H1 (cell line): ENCODE measurements around the gene MRAP. TPM values are rescaled to one million over a fixed set of nuclear protein-coding genes. Genes with fewer than 3 reads are reported as not detected.

Experiments
- CTCF ChIA-PET: fragments of 300-600 bp; sonication (Branson Sonifier 250); formaldehyde crosslinking; loops from one replicate; lab custom pipeline; 2021; ENCODE audit not compliant: partially characterized antibody; lab: Charles Lee
- POLR2A ChIA-PET: fragments of 300-600 bp; sonication (Branson Sonifier 250); formaldehyde crosslinking; loops from one replicate; lab custom pipeline; 2021; ENCODE audit warnings: inconsistent platforms; ENCODE audit not compliant: partially characterized antibody; lab: Charles Lee
- DNase-seq, 2 experiments: peaks; one replicate each; pipeline versions ENCODE4 v3.0.0 to v3.0.0-alpha.2; 2010 to 2022; ENCODE audit warnings: low spot score in 2 of 2, low read depth in 1 of 2, mixed read lengths in 1 of 2
- FAIRE-seq: peaks from 2 replicates; lab custom pipeline; 2011; peaks lifted over from hg19 to GRCh38; lab: Jason Lieb, UNC
- H2AFZ ChIP-seq: 2 replicates; pipeline ENCODE4 v1.8.1; 2012; ENCODE audit warnings: low read length, inconsistent platforms
- H2AK5ac ChIP-seq: 2 replicates; pipeline ENCODE4 v1.6.1; 2013; ENCODE audit warnings: low read depth, low read length
- H2BK120ac ChIP-seq: replicated peaks from 2 replicates; pipeline ENCODE3; 2013; ENCODE audit warnings: low read depth, low read length, inconsistent platforms
- H2BK12ac ChIP-seq: 2 replicates; pipeline ENCODE4 v1.6.1; 2013; ENCODE audit warnings: low read depth, low read length
- H2BK15ac ChIP-seq: 2 replicates; pipeline ENCODE4 v1.6.1; 2013; ENCODE audit warnings: low read length
- H2BK20ac ChIP-seq: 2 replicates; pipeline ENCODE4 v1.6.1; 2013; ENCODE audit warnings: low read length
- H2BK5ac ChIP-seq: 2 replicates; pipeline ENCODE4 v1.6.1; 2013; ENCODE audit warnings: low read depth, low read length
- H3K14ac ChIP-seq: 2 replicates; pipeline ENCODE4 v1.6.1; 2013; ENCODE audit warnings: inconsistent platforms; ENCODE audit not compliant: insufficient read length
- H3K18ac ChIP-seq: 2 replicates; pipeline ENCODE4 v1.6.1; 2013; ENCODE audit warnings: low read length; ENCODE audit errors: extremely low read depth
- H3K23ac ChIP-seq: 2 replicates; pipeline ENCODE4 v1.6.1; 2013; ENCODE audit warnings: inconsistent platforms; ENCODE audit not compliant: insufficient read length
- H3K23me2 ChIP-seq: 2 replicates; pipeline ENCODE4 v1.6.1; 2013; ENCODE audit warnings: low read depth, low read length
- H3K27ac ChIP-seq: 2 replicates; pipeline ENCODE4 v1.6.1; 2011; ENCODE audit warnings: low read depth, low read length, inconsistent platforms
- H3K27me3 ChIP-seq, 4 experiments: replicated peaks in 1 of 4; 1 replicate in 1 of 4; 2 replicates in 3 of 4; pipeline versions ENCODE4 v1.6.1 to v1.8.1; 2011 to 2013; ENCODE audit warnings: low read length in 3 of 4, mild to moderate bottlenecking in 3 of 4, inconsistent platforms in 2 of 4, mixed read lengths in 2 of 4, moderate library complexity in 1 of 4; ENCODE audit not compliant: control insufficient read depth in 3 of 4, insufficient read depth in 3 of 4; ENCODE audit errors: extremely low read depth in 1 of 4
- H3K36me3 ChIP-seq, 4 experiments: 2 replicates each; pipeline versions ENCODE4 v1.6.1 to v1.8.1; 2011 to 2013; ENCODE audit warnings: mild to moderate bottlenecking in 4 of 4, low read length in 3 of 4, moderate library complexity in 2 of 4, control low read depth in 1 of 4, inconsistent platforms in 1 of 4; ENCODE audit not compliant: insufficient read depth in 4 of 4, control insufficient read depth in 2 of 4
- H3K4ac ChIP-seq: replicated peaks from 2 replicates; pipeline ENCODE3; 2013; ENCODE audit warnings: low read length, low read depth, mixed read lengths, inconsistent platforms; ENCODE audit not compliant: insufficient read length
- H3K4me1 ChIP-seq, 4 experiments: replicated peaks in 1 of 4; 1 replicate in 1 of 4; 2 replicates in 3 of 4; pipeline versions ENCODE4 v1.6.1 to v1.8.1; 2011 to 2013; ENCODE audit warnings: low read length in 3 of 4, inconsistent platforms in 2 of 4, mixed read lengths in 1 of 4; ENCODE audit not compliant: insufficient read depth in 4 of 4, control insufficient read depth in 3 of 4
- H3K4me2 ChIP-seq, 2 experiments: 2 replicates each; pipeline versions ENCODE4 v1.6.1 to v1.8.1; 2011 to 2013; ENCODE audit warnings: low read depth in 2 of 2, low read length in 2 of 2, control low read depth in 1 of 2, inconsistent platforms in 1 of 2, mild to moderate bottlenecking in 1 of 2; ENCODE audit not compliant: insufficient read depth in 1 of 2
- H3K4me3 ChIP-seq, 4 experiments: fragments of 200-600, 300-600 bp in 1 of 4; sonication (generic), shearing (Covaris generic), sonication (Bioruptor Twin) in 1 of 4; 2 replicates each; pipeline versions ENCODE4 v1.5.1 to v1.8.1; 2011 to 2016; ENCODE audit warnings: low read length in 4 of 4, low read depth in 3 of 4, control low read depth in 2 of 4, inconsistent platforms in 2 of 4, mild to moderate bottlenecking in 2 of 4, mixed read lengths in 1 of 4, moderate library complexity in 1 of 4; ENCODE audit not compliant: insufficient read depth in 2 of 4; ENCODE audit errors: extremely low read depth in 1 of 4
- H3K56ac ChIP-seq: replicated peaks from 2 replicates; pipeline ENCODE3; 2013; ENCODE audit warnings: low read depth, mild to moderate bottlenecking, mixed read lengths, low read length, inconsistent platforms; ENCODE audit not compliant: insufficient read length
- H3K79me1 ChIP-seq: 2 replicates; pipeline ENCODE4 v1.6.1; 2013; ENCODE audit warnings: low read depth, low read length, control low read depth
- H3K79me2 ChIP-seq, 2 experiments: 2 replicates each; pipeline versions ENCODE4 v1.6.1 to v1.8.1; 2012 to 2013; ENCODE audit warnings: low read length in 2 of 2, mild to moderate bottlenecking in 2 of 2, inconsistent platforms in 1 of 2; ENCODE audit not compliant: insufficient read depth in 2 of 2, control insufficient read depth in 1 of 2
- H3K9ac ChIP-seq, 4 experiments: replicated peaks in 1 of 4; 1 replicate in 1 of 4; 2 replicates in 3 of 4; pipeline versions ENCODE4 v1.6.1 to v1.8.1; 2011 to 2013; ENCODE audit warnings: low read depth in 3 of 4, low read length in 3 of 4, control low read depth in 2 of 4, mild to moderate bottlenecking in 2 of 4, moderate library complexity in 2 of 4, inconsistent platforms in 1 of 4; ENCODE audit errors: extremely low read depth in 1 of 4
- H3K9me3 ChIP-seq, 2 experiments: 2 replicates each; pipeline versions ENCODE4 v1.6.1 to v1.8.1; 2012 to 2013; ENCODE audit warnings: mild to moderate bottlenecking in 2 of 2, moderate library complexity in 2 of 2, control low read depth in 1 of 2, inconsistent platforms in 1 of 2, low read depth in 1 of 2, low read length in 1 of 2, mixed read lengths in 1 of 2; ENCODE audit not compliant: insufficient read depth in 2 of 2
- H4K20me1 ChIP-seq, 2 experiments: replicated peaks in 1 of 2; 2 replicates each; pipeline versions ENCODE3 to v1.8.1; 2011 to 2013; ENCODE audit warnings: inconsistent platforms in 2 of 2, low read length in 2 of 2, mild to moderate bottlenecking in 1 of 2; ENCODE audit not compliant: insufficient read depth in 2 of 2, control insufficient read depth in 1 of 2
- H4K5ac ChIP-seq: 2 replicates; pipeline ENCODE4 v1.6.1; 2013; ENCODE audit warnings: low read length, low read depth, mixed read lengths, inconsistent platforms; ENCODE audit not compliant: insufficient read length
- H4K8ac ChIP-seq: 2 replicates; pipeline ENCODE4 v1.8.0; 2013; ENCODE audit warnings: mild to moderate bottlenecking, moderate library complexity, low read length, inconsistent platforms; ENCODE audit not compliant: insufficient read depth; ENCODE audit errors: extremely low read depth
- H4K91ac ChIP-seq: replicated peaks from 2 replicates; pipeline ENCODE3; 2013; ENCODE audit warnings: low read length, mixed read lengths, inconsistent platforms; ENCODE audit not compliant: insufficient read length
- NRF1 ChIP-seq: IDR thresholded peaks from 2 replicates; pipeline ENCODE4 v1.6.1; 2011; ENCODE audit warnings: mild to moderate bottlenecking, low read depth, low read length, improper control_type of control experiment
- WGBS, 2 experiments: shearing (Covaris generic) in 1 of 2; methylation state at CpG; one replicate each; pipeline versions ENCODE4 v1.1.6 to v1.1.7; 2013 to 2015; ENCODE audit warnings: low lambda C conversion rate in 2 of 2, mixed read lengths in 2 of 2, inconsistent platforms in 1 of 2, low coverage in 1 of 2, missing lambda C conversion rate in 1 of 2; ENCODE audit not compliant: insufficient replicate concordance in 2 of 2, insufficient coverage in 1 of 2, insufficient read length in 1 of 2; ENCODE audit errors: extremely low coverage in 1 of 2, missing lambda C conversion rate in 1 of 2; 5-methylcytosine and 5-hydroxymethylcytosine counted together
- polyA plus RNA-seq, 7 experiments: library from polyadenylated mRNA; depleted of rRNA in 3 of 7; stranded (reverse) in 5 of 7; unstranded in 2 of 7; fragments of >200 nt in 5 of 7; fragments of 200-250 nt in 2 of 7; gene quantifications; 1 replicate in 5 of 7; 2 replicates in 1 of 7; 4 replicates in 1 of 7; pipeline versions ENCODE4 v1.2.1 to v1.2.3, GENCODE V29; 2011 to 2013; ENCODE audit warnings: missing spikeins in 2 of 7, mixed read lengths in 2 of 7
- total RNA-seq: library from RNA; stranded (reverse); fragmentation: NEBNext Ultra II Directional; extraction: Animal tissue kit (Norgen Biotek cat#: 25700); gene quantifications from 2 replicates; pipeline ENCODE4 v1.2.1, GENCODE V29; 2021

MRAP gene
- total and polyA plus RNA-seq, 2 of the 8 experiments (the other 6 are each of a cell fraction or from before 2014, with no cell fraction given), result not detected

DNA sequence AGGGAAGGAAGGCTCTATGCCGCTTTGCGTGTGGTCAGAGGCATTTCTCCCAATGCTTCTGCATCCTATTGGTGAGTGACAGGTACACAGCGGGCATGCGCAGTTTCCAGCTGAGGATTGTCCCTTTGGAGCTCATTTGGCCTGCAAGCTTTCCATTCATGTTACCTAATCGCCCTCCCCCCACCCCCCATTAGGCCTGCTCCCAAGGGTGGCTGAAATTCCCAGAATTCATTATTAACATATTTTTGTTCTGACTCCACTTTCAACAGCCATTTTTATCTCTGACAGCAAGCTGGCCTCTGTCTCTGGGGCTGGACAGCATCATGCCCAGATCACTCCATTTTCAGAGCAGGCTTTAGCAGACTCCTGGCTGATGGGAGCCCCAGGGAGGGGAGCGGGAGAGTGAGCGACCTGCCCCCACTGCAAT lies 45.4 kb upstream of the MRAP start:
- no peak overlapping the region for H3K14ac ChIP-seq
- no peak overlapping the region for H2BK5ac ChIP-seq
- H3K27me3 ChIP-seq, result no peaks in the 10 kb centered on the region
- H2BK120ac ChIP-seq, result no peak overlapping the region
- H3K79me2 ChIP-seq, result no peaks in the 10 kb centered on the region
- no peak overlapping the region for H2BK12ac ChIP-seq
- H3K4me2 ChIP-seq, result no peak overlapping the region
- no peak overlapping the region for H3K56ac ChIP-seq
- DNase-seq, result no peak
- no peak overlapping the region for H3K9ac ChIP-seq
- H4K20me1 ChIP-seq, result no peaks in the 10 kb centered on the region
- H3K23ac ChIP-seq, result no peak overlapping the region
- 0 out of 7 replicates have a peak, but pooled peaks cover 0 to 1% (median 0%) of the 10 kb centered on the region in 4 experiments for H3K4me1 ChIP-seq
- WGBS, 2 experiments, result 84% methylated on average over 7 of the region's 7 CpGs; no CpG with 5 or more reads in 1 of the 2 experiments
- no peak overlapping the region; the same call in 1 of the 2 replicates for H4K8ac ChIP-seq
- H3K27ac ChIP-seq, result no peak overlapping the region
- peaks cover 1% of the 10 kb centered on the region; the same call in 1 of the 2 replicates for H3K23me2 ChIP-seq
- H3K18ac ChIP-seq, result no peak overlapping the region
- ChIA-PET POLR2A (no interaction called here), CTCF (interaction anchor here (0.5 to 1.5 kb wide), 7 partner anchors 8 to 381 kb away, joined by 3 read pairs; partner anchors contain the start of gene HUNK)
- no peak overlapping the region for H4K91ac ChIP-seq
- no peak overlapping the region for H4K5ac ChIP-seq
- no peak for TF ChIP-seq NRF1
- no peak overlapping the region for H2AFZ ChIP-seq
- no peaks in the 10 kb centered on the region; the same call in 1 of the 2 replicates for H3K79me1 ChIP-seq
- no peak overlapping the region for H2BK20ac ChIP-seq
- FAIRE-seq, result no peak
- H2BK15ac ChIP-seq, result no peak overlapping the region
- H3K4me3 ChIP-seq, result no peak overlapping the region
- H2AK5ac ChIP-seq, result no peak overlapping the region
- no peak overlapping the region for H3K4ac ChIP-seq
- H3K36me3 ChIP-seq, result no peaks in the 10 kb centered on the region
- H3K9me3 ChIP-seq, result no peaks in the 10 kb centered on the region
